GM19397 (cell line): ENCODE results near the gene SYNPR.

Source experiments
- ATAC-seq: cut with Tn5 transposase; IDR thresholded peaks from one replicate; pipeline ENCODE4 v1.9.1; 2021; ENCODE audit warnings: mild to moderate bottlenecking, moderate library complexity; ENCODE audit not compliant: unreplicated experiment

The SYNPR gene

DNA sequence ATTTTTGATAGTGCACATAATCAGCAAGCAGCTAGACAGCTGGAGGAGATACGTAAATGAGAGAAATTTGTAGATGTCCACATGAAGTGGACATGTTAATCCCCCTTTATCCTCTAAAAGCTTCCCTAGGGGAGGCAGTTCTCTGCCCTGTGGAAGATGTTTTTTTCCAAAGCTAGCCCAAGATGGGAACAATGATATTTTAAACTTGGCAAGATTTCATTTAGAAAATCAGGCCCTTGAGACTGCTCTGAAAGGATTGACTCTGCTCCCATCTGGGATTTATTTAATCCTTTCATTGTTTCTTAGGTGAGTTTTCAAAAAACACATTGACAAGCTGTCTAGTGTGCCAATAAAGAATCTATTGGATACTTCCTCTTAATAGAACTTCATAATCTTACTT lies 92.0 kb downstream of the SYNPR start:
- ATAC-seq: no peak

DNA sequence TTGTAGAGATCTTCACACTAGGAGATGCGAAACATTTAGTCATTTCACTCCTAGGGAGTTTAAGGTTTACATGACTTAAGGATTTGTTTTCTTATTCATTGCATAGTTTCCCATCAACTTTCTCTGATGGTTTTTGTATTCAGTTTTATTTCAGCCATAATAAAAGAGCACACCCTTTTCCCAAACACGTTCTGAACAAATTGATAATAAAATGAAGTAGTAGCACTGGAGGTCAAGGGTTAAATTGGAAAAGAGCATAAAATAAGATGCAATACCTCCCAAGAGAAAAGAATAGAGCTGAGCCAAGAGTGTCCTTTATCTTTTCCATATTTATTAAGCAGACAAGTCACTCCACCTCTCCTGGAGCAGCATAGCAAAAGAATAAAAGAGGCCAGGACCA lies 104.9 kb downstream of the SYNPR start:
- ATAC-seq: no peak

DNA sequence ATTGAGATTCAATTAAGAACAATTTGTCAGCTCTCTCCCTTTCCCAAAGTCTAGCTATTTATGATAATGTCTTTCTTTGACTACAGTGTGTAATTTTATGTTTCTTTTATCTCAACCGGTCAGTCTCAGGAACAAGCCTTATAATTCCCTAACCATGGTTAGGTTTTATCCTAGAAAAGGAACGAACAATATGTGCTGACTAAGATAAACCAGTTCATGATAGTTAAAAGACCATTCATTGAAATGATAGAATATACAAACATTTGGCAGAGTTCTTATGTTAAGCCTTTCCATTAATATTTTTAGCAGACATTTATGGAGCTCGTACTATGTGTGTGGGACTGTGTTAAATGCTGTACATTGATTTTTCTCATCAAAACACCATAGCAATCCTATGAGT lies 106.3 kb downstream of the SYNPR start:
- ATAC-seq: no peak

DNA sequence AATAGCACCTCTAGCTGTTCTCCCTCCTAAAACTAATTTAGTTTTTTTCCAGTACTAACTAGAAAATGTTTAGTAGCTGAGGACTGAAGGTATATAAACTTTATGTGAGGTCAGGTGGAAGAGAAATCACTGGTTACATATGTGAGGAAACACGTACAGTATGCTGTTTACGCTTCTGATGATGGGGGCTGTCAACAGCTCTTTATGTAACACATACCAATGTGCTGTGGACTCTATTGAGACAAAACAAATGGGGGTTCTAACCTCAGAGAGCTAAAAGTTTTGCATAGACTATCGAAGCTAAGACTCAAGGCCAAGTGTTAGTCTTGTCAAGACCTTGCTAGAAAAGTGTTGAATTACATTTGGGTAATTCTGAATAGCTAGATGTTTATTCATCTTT lies 107.5 kb downstream of the SYNPR start:
- no peak for ATAC-seq

DNA sequence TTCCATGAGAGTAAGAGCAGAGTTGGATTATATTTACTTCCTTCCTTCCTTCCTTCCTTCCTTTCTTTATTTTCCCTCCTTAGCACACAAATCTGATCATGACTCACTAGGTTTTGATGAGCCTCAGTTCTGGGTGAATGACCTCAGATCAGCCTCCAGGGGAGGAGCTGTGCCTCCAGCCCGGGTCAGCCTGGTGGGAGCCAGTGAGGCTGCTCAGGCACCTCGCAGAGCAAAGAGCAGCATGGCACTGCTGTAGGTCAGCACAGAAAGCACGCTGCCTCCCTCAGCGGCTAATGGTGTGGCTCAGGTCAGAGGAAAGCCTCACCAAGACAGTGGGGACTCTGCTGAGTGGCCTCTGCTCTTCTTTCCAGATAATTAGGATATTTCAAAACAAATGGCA lies 108.5 kb downstream of the SYNPR start:
- no peak for ATAC-seq

DNA sequence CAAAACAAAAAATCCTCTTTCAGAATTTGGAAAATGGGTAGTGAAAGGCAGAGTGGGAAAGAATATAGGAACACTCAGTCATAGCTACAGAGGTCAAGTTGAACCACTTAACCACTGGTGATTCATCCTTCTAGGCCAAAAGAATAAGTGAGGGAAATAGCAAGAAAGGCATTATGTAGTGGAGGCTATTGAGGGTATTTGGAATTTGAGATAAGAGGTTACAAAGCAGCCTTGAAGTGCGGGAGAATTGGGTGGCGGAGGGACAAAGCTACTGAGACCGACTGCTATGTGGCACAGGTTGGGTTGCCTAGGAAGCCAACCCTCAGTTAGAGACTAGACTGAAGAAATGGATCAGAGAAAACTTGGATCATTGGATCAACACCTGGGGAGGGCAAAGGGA lies 109.5 kb downstream of the SYNPR start:
- no peak for ATAC-seq

DNA sequence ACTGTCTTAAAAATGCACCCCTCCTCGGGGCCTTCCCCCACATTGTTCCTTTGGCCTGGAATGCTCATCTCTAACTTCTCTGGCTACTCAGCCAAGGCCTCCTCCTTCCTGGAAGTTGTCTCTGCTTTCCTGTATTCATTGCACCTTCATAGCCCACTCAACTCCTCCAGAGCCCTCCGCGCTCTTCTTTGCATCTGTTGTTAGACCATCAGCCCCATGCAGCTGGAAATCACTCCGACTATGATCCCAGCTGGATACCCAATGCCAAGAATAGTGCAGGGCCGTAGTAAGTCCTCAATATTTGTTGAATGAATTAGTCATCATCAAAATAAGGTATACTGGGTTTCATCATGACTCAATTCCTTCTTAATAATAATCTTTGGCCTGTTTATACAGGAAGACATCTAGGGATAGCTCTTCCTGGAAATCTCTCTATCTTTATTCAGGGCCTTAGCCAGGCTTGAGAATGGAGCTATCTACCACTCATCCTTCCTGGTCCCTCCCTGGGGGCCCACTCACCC lies 112.7 kb downstream of the SYNPR start:
- ATAC-seq: no peak

DNA sequence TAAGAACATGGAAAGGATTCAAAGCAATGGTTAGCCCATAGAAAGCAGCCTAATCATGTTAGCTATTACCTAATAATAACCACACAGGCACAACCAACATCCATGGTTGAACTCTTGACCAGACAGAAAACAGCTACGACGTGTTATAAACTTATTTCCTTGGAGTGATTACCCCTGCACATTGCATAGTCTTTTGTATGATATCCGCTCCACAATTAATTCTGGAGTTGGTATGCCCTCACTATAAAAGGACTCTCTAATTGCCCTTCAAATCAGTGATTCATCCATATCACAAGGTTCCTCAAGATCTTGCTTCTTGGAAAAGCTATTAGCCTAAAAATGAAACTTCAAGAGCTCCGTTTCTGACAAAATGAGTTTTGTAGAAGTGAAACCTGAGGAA lies 117.9 kb downstream of the SYNPR start:
- ATAC-seq: no peak

DNA sequence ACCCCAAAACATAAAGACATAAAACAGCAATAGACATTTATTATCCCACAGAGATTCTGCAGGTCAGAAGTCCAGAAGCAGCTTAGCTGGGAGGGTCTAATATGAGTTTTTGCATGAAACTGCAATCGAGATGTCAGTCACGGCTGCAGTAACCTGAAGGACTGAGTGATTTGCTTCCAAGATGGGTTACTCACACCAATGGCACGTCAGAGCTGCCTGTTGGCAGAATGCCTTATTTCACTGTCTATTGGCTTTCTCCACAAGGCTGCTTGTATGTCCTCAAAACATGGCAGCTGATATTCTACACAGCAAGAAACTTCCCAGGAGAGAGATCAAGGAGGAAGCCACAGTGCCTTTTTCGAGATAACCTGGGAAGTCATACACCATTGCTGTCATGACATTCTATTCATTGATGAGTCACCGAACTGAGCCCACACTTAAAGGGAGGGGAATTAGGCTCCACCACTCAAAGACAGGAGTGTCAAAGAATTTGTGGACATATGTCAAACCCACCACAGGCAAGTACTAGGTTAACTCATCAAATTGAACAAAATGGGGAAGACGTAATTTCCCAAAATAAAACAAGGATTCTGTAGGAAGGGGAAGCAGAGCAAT lies 122.2 kb downstream of the SYNPR start:
- no peak for ATAC-seq

DNA sequence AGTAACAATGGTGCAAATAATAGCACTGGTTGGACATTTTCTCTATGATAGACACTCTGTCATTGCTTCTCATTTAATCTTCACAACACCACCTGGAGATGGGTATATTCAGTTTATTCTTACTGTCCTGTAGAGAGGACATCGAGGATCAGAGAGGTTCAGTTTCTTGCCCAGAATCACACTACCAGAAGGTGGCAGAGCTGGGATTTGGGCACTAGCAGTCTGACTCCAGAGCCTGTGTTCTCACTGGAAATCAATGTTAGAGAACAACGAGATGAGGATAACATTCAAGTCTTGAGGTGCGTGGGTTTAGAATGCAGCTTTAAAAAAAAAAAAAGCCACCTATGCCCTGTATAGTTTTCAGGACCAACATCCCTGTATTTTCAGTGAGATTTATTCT lies 127.8 kb downstream of the SYNPR start:
- no peak for ATAC-seq

DNA sequence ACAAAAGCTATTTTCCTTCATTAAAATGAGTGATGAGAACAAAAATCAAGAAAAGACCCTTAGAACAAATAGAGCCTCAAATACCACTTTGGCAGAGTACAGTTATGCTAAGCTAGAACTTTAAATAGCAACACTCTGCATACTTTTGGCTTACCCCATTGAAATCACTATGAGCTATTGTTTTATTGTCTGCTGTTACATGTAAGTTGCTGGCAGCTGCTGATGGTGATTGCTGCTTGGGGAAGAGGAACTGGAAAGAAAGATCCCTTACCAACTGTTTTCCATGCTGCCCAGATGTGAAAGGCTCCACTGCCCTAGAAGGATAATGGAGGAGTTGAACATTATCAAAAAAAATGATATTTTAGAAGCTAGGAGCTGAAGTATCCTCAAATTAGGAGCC lies 135.4 kb downstream of the SYNPR start:
- no peak for ATAC-seq

DNA sequence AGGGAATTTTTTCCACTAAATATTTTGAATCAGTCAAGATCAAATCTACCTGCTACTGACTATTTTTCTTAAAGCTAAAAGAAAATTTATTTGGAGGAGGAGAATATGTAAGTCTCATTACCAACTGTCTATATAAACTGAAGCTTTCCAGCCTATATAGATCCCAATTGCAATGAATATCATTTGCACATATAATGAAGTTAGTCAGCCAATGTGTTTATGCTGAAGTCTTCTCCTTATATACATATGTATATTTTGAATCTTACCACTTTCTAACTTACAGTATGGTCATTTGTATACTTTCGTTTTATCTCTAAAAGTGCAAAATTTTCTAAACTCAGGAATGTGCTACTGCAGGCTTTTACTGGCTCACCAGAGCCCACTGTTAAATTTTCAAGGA lies 136.5 kb downstream of the SYNPR start:
- ATAC-seq: no peak

DNA sequence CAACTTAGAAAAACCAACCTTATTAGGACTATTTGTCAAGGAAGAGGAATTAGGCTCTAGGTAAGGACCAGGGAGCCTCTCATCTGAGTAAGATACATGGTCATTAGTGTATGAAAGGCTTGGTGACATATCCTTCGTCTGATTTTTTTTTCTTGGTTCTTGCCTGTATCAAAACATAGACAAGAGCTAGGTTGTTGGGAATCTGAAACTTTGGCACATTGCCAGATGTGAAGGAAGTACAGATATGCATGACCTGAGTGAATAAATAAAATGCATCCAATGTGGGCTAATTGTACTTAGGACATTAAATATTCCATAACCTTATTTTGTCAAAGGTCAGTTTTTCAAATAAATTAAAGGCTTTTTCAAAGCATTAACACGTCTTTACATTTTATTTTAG lies 151.8 kb downstream of the SYNPR start:
- ATAC-seq: no peak

DNA sequence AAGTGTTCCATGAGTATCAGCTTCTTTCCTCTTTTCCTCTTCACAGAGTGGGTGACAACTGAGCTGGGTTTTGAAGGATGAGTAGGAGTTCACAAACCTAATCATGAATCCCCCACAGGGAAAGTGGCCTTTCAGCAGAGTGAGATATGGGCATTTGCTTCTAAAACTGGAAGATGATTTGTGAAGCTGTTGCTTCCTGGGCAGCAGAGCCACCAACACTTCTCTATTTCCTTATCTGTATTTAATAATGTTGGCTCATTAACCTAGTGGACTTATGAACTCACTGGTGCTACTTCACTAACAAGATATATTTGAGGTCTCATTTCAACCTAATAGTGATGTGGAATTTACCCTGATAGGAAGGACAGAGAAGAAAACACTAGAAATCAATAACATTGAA lies 152.8 kb downstream of the SYNPR start:
- no peak for ATAC-seq

DNA sequence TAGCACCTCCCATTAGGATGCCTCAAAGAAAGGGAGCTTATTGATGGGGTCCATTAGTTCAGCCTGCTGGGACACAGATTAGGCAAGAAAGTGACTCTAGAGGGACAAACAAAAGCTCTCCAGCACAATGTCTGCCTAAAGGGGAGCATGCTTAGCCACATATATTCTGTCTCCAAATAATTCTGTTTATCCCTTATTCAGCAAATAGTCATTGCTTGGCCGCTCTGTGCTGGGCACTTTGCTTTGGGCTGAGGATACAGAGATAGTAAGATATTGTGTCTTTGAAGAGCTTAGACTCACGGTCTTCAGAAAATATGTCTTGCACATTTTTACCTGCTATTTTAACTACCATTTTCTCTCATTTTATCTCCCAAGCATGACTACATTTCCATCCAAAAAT lies 159.8 kb downstream of the SYNPR start:
- no peak for ATAC-seq

DNA sequence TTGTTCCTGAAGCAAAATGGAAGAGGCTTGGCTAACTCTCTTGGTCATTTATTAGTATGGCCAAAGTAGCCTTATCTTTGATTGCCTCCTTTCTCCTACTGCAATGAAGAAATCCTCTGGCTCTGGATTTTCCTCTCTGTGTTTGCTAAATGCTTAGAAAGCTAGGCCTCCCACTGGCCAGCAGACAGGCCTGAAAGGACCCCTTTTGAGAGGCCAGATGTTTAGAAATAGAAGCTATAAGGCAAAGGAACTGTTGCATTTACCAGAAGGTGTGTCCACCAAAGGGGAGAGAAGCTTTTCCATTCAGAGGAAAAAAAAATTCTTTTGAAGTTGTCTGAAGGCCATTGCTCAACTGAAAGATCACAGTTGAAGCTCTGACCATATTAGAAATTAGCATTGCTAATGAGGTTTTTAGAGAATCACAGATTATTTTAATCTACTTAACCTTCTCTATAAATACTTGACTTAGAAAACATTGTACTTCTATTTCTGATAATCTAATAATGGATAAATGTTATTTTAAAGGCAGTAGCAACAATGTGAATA lies 160.8 kb downstream of the SYNPR start:
- no peak for ATAC-seq

DNA sequence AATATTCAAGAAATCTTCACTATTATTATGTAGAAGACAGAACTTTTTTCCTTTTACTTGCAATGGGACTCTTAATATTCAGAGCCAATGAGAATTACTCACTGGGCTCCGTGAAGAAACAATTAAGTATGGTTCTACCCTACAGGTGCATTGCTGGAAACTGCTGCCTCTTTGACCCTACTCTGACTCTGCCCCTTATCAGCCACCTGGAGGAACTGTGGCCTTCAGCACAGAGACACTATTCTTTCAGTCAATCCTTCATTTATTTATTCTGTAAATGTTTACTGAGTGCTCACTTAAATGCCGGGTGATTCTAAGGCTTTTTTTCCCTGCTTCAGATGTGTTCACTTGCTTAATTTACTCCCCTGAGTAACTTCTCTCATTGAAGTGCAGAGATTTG lies 163.2 kb downstream of the SYNPR start:
- ATAC-seq: no peak

DNA sequence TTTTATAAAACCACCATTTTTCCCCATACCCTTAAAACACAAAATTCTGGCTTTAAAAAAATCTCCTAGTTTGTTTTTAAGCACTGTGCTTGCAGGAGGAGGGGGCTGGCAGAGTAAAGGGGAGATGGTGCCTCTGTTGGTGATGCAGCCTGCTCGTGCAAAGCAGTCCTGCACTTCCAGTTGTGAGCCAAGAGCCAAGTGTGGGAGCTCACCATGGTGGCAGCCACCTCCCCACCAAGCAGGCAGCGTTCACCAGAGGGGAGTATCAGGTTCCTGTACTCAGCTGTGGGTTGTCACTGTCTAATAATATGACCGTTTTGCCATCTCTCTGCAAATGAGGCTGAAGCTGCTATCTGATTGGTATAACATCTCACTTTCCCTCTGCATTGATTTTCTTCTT lies 164.8 kb downstream of the SYNPR start:
- ATAC-seq: no peak

DNA sequence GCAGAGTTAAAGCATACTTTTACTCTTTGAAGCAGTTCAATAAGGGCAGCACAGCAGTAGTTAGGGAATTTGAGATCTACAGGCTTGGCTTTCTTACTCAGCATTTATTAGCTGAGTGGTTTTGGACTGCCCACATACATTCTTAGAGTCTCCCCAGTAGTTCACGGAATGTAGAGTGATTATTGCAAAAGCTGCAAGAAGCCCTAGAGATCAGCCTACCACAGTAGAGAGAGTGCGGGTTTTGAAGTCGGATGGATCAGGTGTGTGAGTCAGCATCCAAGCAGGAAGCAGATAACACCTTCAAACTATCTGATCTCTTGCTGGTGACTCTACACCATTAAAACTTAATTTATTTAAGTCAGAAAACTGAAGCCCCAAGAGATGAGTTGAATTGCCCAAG lies 171.9 kb downstream of the SYNPR start:
- ATAC-seq: no peak

DNA sequence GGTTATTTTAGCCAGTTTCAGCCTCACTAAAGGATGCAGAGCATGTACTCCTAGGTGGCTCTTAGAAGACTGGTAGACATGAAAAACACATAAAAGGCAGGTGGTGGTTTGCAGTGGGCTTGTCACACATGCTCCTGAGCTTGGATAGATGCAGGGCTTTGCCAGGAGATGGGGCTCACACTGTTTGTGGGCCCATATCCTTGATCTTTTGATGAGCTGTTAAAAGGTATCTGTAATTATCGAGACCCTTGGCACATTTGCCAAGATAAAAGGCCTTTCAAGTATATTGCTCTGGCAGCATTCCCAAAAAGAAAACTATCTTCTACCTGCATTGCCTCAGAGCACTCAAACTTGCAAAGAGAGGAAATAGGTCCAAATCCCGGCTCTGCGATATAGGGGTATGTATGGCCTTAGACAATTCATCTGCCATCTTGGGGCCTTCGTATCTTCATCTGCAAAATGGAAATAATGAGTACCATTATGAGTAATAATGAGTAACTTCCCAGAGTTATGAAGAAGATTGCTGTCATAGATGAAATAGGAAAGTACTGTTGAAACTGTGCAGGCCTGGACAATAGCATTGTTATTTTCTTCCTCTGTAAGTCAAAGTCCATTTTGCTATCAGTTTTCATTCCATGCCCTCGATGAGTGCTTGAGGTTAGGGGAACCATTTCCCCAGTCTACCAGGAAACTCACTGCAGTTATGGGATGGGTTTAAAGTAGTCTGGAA lies 172.7 kb downstream of the SYNPR start:
- ATAC-seq: no peak

DNA sequence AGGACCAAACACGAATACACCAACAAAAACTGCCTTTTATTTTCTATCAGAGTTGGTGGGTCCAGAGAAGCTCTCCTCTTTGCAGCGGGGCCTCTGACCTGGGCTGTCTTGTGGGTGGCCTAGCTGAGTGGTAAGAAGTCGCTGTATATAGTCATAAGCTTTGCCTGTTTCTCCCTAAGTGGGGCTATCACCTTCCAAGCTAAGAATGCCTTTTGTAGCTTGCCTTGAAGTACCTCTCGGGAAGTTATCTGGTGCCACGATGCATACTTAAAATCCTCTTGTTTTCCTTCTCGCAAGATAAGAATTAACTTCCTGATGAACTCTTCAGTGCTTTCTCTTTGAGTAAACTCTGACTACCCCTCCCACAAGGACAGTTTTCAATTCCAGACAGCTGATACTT lies 178.8 kb downstream of the SYNPR start:
- ATAC-seq: no peak

DNA sequence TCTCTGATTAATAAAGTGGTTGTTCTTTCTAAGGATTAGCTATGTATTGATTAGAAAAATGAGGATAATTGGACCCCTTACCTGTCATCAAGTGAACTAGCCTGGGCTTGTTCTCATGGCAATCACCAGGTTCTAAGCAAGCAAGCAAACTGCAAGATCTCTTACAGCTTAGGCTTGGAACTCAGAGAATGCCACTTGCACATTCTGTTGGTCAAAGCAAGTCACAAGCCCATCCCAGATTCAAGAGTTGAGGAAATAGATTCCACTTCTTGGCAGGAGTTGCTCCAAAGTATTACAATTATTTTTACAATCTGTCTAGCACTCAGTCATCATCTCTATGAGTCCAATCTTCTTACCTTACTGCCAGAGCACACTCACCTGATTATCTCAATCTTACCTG lies 180.3 kb downstream of the SYNPR start:
- no peak for ATAC-seq

DNA sequence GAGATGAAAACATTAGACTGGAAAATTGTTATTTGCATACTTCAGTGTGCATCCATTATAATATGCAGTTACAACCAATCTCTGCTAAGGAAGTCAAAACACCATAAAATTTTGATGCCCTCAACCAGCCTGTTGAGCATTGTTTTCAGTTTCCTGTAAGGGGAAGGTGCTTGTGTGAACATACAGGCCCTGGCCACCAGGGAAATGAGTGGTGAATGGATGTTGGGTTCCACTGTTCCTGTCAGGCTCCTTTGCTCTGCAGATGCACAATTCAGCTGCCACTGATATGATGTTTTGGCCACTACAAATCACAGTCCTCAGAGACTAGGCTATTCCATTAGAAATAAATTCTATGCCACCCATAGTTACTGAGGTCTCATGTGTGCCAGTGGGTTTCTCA lies 184.6 kb downstream of the SYNPR start:
- no peak for ATAC-seq
